Right lobe of liver (tissue), 4 donors: ENCODE measurements around the gene MYL10.

ENCODE experiments used
- POLR2A ChIP-seq: fragments of 450-650 bp; IDR thresholded peaks from one replicate; pipeline ENCODE4 v1.6.1; 2017; ENCODE audit warnings: antibody characterized with exemption, mild to moderate bottlenecking
- TF ChIP-seq, protein P1 (sequence below), 4 donors: fragments of 200-600 bp in 3 of 4; fragments of 450-650 bp in 1 of 4; IDR thresholded peaks; one replicate each; pipeline versions ENCODE4 v1.5.1 to v1.8.0; 2016 to 2022; ENCODE audit warnings: antibody characterized with exemption in 4 of 4, mild to moderate bottlenecking in 2 of 4
- donor health status: DM: no; HTN: no; CAD: no.
- donor health status: DM: no; HTN: no; CAD: no.
- donor health status: DM: no; HTN: yes; CAD: no.

DNA sequence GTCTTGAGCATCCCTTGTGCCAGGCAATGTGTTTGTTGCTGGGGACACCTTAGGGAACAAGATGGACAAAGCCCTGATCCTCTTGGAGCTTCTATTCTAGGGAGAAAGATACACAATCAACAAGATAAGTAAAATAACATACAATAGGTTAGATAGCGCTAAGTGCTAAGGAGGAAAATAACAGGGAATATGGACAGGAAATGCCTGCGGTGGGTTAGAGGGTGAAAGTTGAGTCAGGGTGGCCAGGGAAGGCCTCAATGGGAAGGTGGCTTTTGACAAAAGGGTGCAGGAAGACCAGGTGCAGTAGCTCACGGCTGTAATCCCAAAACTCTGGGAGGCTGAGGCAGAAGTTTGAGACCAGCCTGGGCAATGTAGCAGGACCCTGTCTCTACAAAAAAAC lies 38.3 kb upstream of the MYL10 start:
- TF ChIP-seq, protein P1, sequence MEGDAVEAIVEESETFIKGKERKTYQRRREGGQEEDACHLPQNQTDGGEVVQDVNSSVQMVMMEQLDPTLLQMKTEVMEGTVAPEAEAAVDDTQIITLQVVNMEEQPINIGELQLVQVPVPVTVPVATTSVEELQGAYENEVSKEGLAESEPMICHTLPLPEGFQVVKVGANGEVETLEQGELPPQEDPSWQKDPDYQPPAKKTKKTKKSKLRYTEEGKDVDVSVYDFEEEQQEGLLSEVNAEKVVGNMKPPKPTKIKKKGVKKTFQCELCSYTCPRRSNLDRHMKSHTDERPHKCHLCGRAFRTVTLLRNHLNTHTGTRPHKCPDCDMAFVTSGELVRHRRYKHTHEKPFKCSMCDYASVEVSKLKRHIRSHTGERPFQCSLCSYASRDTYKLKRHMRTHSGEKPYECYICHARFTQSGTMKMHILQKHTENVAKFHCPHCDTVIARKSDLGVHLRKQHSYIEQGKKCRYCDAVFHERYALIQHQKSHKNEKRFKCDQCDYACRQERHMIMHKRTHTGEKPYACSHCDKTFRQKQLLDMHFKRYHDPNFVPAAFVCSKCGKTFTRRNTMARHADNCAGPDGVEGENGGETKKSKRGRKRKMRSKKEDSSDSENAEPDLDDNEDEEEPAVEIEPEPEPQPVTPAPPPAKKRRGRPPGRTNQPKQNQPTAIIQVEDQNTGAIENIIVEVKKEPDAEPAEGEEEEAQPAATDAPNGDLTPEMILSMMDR (IDR thresholded peaks at IDR 0.05) = no peak
- TF ChIP-seq POLR2A = no peak
